Neuron (in vitro differentiated cells): Measurements from ENCODE around the gene FYB2.

ENCODE experiments used
- H2AFZ ChIP-seq: one replicate; pipeline ENCODE4 v1.6.1; 2013; ENCODE audit warnings: low read depth, mild to moderate bottlenecking, inconsistent platforms, low read length, moderate library complexity
- H3K27me3 ChIP-seq: one replicate; pipeline ENCODE4 v1.6.1; 2013; ENCODE audit warnings: low read length; ENCODE audit not compliant: insufficient read depth
- H3K36me3 ChIP-seq: one replicate; pipeline ENCODE4 v1.6.1; 2013; ENCODE audit warnings: low read length; ENCODE audit not compliant: insufficient read depth
- H3K4me1 ChIP-seq: one replicate; pipeline ENCODE4 v1.6.1; 2013; ENCODE audit warnings: low read length; ENCODE audit not compliant: insufficient read depth
- H3K4me3 ChIP-seq: 2 replicates; pipeline ENCODE4 v1.5.1; 2013; ENCODE audit warnings: mild to moderate bottlenecking, low read length, moderate library complexity
- H3K9me3 ChIP-seq: one replicate; pipeline ENCODE4 v1.6.1; 2013; ENCODE audit warnings: low read length

FYB2 gene

GRCh38 chr1:56713112-56713511 lies 106.1 kb downstream of the FYB2 start:
- no peak overlapping the region for H3K4me3 ChIP-seq
- no peaks in the 10 kb centered on the region for H3K4me1 ChIP-seq
- no peak overlapping the region for H2AFZ ChIP-seq
- no peaks in the 10 kb centered on the region for H3K9me3 ChIP-seq
- peaks cover 3% of the 10 kb centered on the region for H3K36me3 ChIP-seq
- no peaks in the 10 kb centered on the region for H3K27me3 ChIP-seq

- H3K4me1 ChIP-seq, result no peaks in the 10 kb centered on the region
- no peaks in the 10 kb centered on the region for H3K27me3 ChIP-seq
- H3K4me3 ChIP-seq, result no peak overlapping the region
- H2AFZ ChIP-seq, result no peak overlapping the region
- H3K9me3 ChIP-seq, result no peaks in the 10 kb centered on the region
- peaks cover 6% of the 10 kb centered on the region for H3K36me3 ChIP-seq
Observed at GRCh38 chr1:56712150-56712549, 107.1 kb downstream of the FYB2 start.

- Histone ChIP-seq H2AFZ (no peak overlapping the region), H3K36me3 (peaks cover 18% of the 10 kb centered on the region), H3K4me3 (no peak overlapping the region), H3K27me3 (no peaks in the 10 kb centered on the region), H3K9me3 (no peaks in the 10 kb centered on the region), H3K4me1 (no peaks in the 10 kb centered on the region)
Observed at GRCh38 chr1:56710646-56711045, 108.6 kb downstream of the FYB2 start.

- no peak overlapping the region for H2AFZ ChIP-seq
- no peaks in the 10 kb centered on the region for H3K27me3 ChIP-seq
- peaks cover 18% of the 10 kb centered on the region for H3K36me3 ChIP-seq
- H3K4me3 ChIP-seq, result no peak overlapping the region
- H3K4me1 ChIP-seq, result no peaks in the 10 kb centered on the region
- no peaks in the 10 kb centered on the region for H3K9me3 ChIP-seq
Observed at GRCh38 chr1:56709995-56710394, 109.2 kb downstream of the FYB2 start.

- H3K9me3 ChIP-seq, result no peaks in the 10 kb centered on the region
Observed at GRCh38 chr1:56709269-56709880, 109.8 kb downstream of the FYB2 start.

GRCh38 chr1:56707379-56707778 lies 111.8 kb downstream of the FYB2 start:
- no peaks in the 10 kb centered on the region for H3K4me1 ChIP-seq
- H3K9me3 ChIP-seq, result peaks cover 3% of the 10 kb centered on the region
- H3K27me3 ChIP-seq, result no peaks in the 10 kb centered on the region
- no peak overlapping the region for H3K4me3 ChIP-seq
- peaks cover 30% of the 10 kb centered on the region for H3K36me3 ChIP-seq
- no peak overlapping the region for H2AFZ ChIP-seq

More at GRCh38 chr1:56709269-56709880, 109.8 kb downstream of the FYB2 start:
- Histone ChIP-seq H3K36me3 (peaks cover 24% of the 10 kb centered on the region), H3K4me3 (no peak overlapping the region), H2AFZ (no peak overlapping the region), H3K4me1 (no peaks in the 10 kb centered on the region), H3K27me3 (no peaks in the 10 kb centered on the region)

- Histone ChIP-seq H2AFZ (no peak overlapping the region), H3K4me1 (no peaks in the 10 kb centered on the region), H3K27me3 (no peaks in the 10 kb centered on the region), H3K9me3 (peaks cover 5% of the 10 kb centered on the region), H3K36me3 (peaks cover 36% of the 10 kb centered on the region), H3K4me3 (no peak overlapping the region)
Observed at GRCh38 chr1:56703747-56704146, 115.5 kb downstream of the FYB2 start.

GRCh38 chr1:56696663-56697062 lies 122.5 kb downstream of the FYB2 start:
- no peaks in the 10 kb centered on the region for H3K27me3 ChIP-seq
- H3K36me3 ChIP-seq, result peaks cover 22% of the 10 kb centered on the region
- H3K9me3 ChIP-seq, result peaks cover 3% of the 10 kb centered on the region
- no peak overlapping the region for H2AFZ ChIP-seq
- no peaks in the 10 kb centered on the region for H3K4me1 ChIP-seq
- H3K4me3 ChIP-seq, result no peak overlapping the region

GRCh38 chr1:56688522-56689026 lies 130.6 kb downstream of the FYB2 start:
- H3K27me3 ChIP-seq, result no peaks in the 10 kb centered on the region
- no peak overlapping the region for H2AFZ ChIP-seq
- no peaks in the 10 kb centered on the region for H3K4me1 ChIP-seq
- peaks cover 2% of the 10 kb centered on the region for H3K36me3 ChIP-seq
- no peak overlapping the region for H3K4me3 ChIP-seq
- H3K9me3 ChIP-seq, result no peaks in the 10 kb centered on the region

GRCh38 chr1:56686169-56686568 lies 133.0 kb downstream of the FYB2 start:
- H3K4me1 ChIP-seq, result no peaks in the 10 kb centered on the region
- no peaks in the 10 kb centered on the region for H3K36me3 ChIP-seq
- no peak overlapping the region for H2AFZ ChIP-seq
- H3K27me3 ChIP-seq, result no peaks in the 10 kb centered on the region
- H3K4me3 ChIP-seq, result no peak overlapping the region
- H3K9me3 ChIP-seq, result no peaks in the 10 kb centered on the region

GRCh38 chr1:56683569-56683968 lies 135.6 kb downstream of the FYB2 start:
- Histone ChIP-seq H3K4me1 (no peaks in the 10 kb centered on the region), H3K9me3 (no peaks in the 10 kb centered on the region), H3K36me3 (no peaks in the 10 kb centered on the region), H3K4me3 (no peak overlapping the region), H2AFZ (no peak overlapping the region), H3K27me3 (no peaks in the 10 kb centered on the region)

GRCh38 chr1:56676571-56677035 lies 142.6 kb downstream of the FYB2 start:
- H3K9me3 ChIP-seq, result no peaks in the 10 kb centered on the region
- no peak overlapping the region for H3K4me3 ChIP-seq
- no peaks in the 10 kb centered on the region for H3K27me3 ChIP-seq
- H2AFZ ChIP-seq, result no peak overlapping the region
- no peaks in the 10 kb centered on the region for H3K36me3 ChIP-seq
- no peaks in the 10 kb centered on the region for H3K4me1 ChIP-seq

GRCh38 chr1:56675763-56676162 lies 143.4 kb downstream of the FYB2 start:
- no peak overlapping the region for H3K4me3 ChIP-seq
- no peaks in the 10 kb centered on the region for H3K27me3 ChIP-seq
- no peaks in the 10 kb centered on the region for H3K4me1 ChIP-seq
- no peaks in the 10 kb centered on the region for H3K36me3 ChIP-seq
- no peak overlapping the region for H2AFZ ChIP-seq
- no peaks in the 10 kb centered on the region for H3K9me3 ChIP-seq

GRCh38 chr1:56672579-56672978 lies 146.6 kb downstream of the FYB2 start:
- Histone ChIP-seq H3K4me1 (no peaks in the 10 kb centered on the region), H2AFZ (no peak overlapping the region), H3K36me3 (no peaks in the 10 kb centered on the region), H3K27me3 (no peaks in the 10 kb centered on the region), H3K9me3 (no peaks in the 10 kb centered on the region), H3K4me3 (no peak overlapping the region)
